Skin epidermis (tissue), 12 donors: ENCODE results near the gene GABBR2.

Source experiments
- H3K27ac ChIP-seq, 21 experiments: fragments of 200-600 bp; sonication (generic) in 11 of 21; one replicate each; pipeline ENCODE4 v1.5.0; 2020; ENCODE audit warnings: mild to moderate bottlenecking in 3 of 21, inconsistent platforms in 2 of 21, moderate library complexity in 2 of 21
- H3K4me3 ChIP-seq, 7 experiments: fragments of 200-600 bp; sonication (generic) in 2 of 7; one replicate each; pipeline ENCODE4 v1.5.0; 2020; ENCODE audit warnings: inconsistent platforms in 2 of 7, mild to moderate bottlenecking in 2 of 7, moderate library complexity in 1 of 7

The GABBR2 gene

GRCh38 chr9:98432134-98432533 lies 276.6 kb downstream of the GABBR2 start:
- no peak overlapping the region for H3K27ac ChIP-seq
- no peak overlapping the region for H3K4me3 ChIP-seq

GRCh38 chr9:98430535-98431292 lies 278.0 kb downstream of the GABBR2 start:
- H3K27ac ChIP-seq = no peak overlapping the region
- no peak overlapping the region for H3K4me3 ChIP-seq

GRCh38 chr9:98429613-98430012 lies 279.1 kb downstream of the GABBR2 start:
- no peak overlapping the region for H3K4me3 ChIP-seq
- no peak overlapping the region for H3K27ac ChIP-seq

- Histone ChIP-seq H3K27ac (no peak overlapping the region), H3K4me3 (no peak overlapping the region)
These were observed 280.3 kb downstream of the GABBR2 start for GRCh38 chr9:98428454-98428853.

- no peak overlapping the region for H3K4me3 ChIP-seq
- no peak overlapping the region for H3K27ac ChIP-seq
These were observed 281.2 kb downstream of the GABBR2 start for GRCh38 chr9:98427491-98427890.

- H3K4me3 ChIP-seq = no peak overlapping the region
- no peak overlapping the region for H3K27ac ChIP-seq
These were observed 283.7 kb downstream of the GABBR2 start for GRCh38 chr9:98425079-98425478.

- H3K27ac ChIP-seq = no peak overlapping the region
These were observed 289.5 kb downstream of the GABBR2 start for GRCh38 chr9:98419260-98419603.

GRCh38 chr9:98418578-98419259 lies 290.0 kb downstream of the GABBR2 start:
- Histone ChIP-seq H3K27ac (no peak overlapping the region), H3K4me3 (no peak overlapping the region)

More at GRCh38 chr9:98419260-98419603, 289.5 kb downstream of the GABBR2 start:
- H3K4me3 ChIP-seq = no peak overlapping the region

- Histone ChIP-seq H3K27ac (no peak overlapping the region), H3K4me3 (no peak overlapping the region)
These were observed 292.2 kb downstream of the GABBR2 start for GRCh38 chr9:98416294-98417248.

- Histone ChIP-seq H3K4me3 (no peak overlapping the region), H3K27ac (no peak overlapping the region)
These were observed 293.0 kb downstream of the GABBR2 start for GRCh38 chr9:98415782-98416181.

- H3K27ac ChIP-seq = no peak overlapping the region
These were observed 295.7 kb downstream of the GABBR2 start for GRCh38 chr9:98413084-98413483.

GRCh38 chr9:98412101-98412842 lies 296.5 kb downstream of the GABBR2 start:
- no peak overlapping the region for H3K27ac ChIP-seq
- H3K4me3 ChIP-seq = no peak overlapping the region

More at GRCh38 chr9:98413084-98413483, 295.7 kb downstream of the GABBR2 start:
- no peak overlapping the region for H3K4me3 ChIP-seq

- H3K27ac ChIP-seq = no peak overlapping the region
- no peak overlapping the region for H3K4me3 ChIP-seq
These were observed 298.5 kb downstream of the GABBR2 start for GRCh38 chr9:98410185-98410697.

- no peak overlapping the region for H3K27ac ChIP-seq
- no peak overlapping the region for H3K4me3 ChIP-seq
These were observed 299.0 kb downstream of the GABBR2 start for GRCh38 chr9:98409719-98410118.

GRCh38 chr9:98406469-98406868 lies 302.3 kb downstream of the GABBR2 start:
- no peak overlapping the region for H3K27ac ChIP-seq
- no peak overlapping the region for H3K4me3 ChIP-seq

GRCh38 chr9:98404237-98404636 lies 304.5 kb downstream of the GABBR2 start:
- Histone ChIP-seq H3K4me3 (no peak overlapping the region), H3K27ac (no peak overlapping the region)

- H3K27ac ChIP-seq = no peak overlapping the region
- no peak overlapping the region for H3K4me3 ChIP-seq
These were observed 305.0 kb downstream of the GABBR2 start for GRCh38 chr9:98403715-98404114.

GRCh38 chr9:98402019-98402840 lies 306.5 kb downstream of the GABBR2 start:
- H3K4me3 ChIP-seq = no peak overlapping the region
- no peak overlapping the region for H3K27ac ChIP-seq
